ENCODE results near the gene SLC35G3. TPM values are rescaled to one million over a fixed set of nuclear protein-coding genes. Genes with fewer than 3 reads are reported as not detected.

The SLC35G3 gene
- total and polyA plus RNA-seq, 2 experiments from 2014 or later, result not detected

DNA sequence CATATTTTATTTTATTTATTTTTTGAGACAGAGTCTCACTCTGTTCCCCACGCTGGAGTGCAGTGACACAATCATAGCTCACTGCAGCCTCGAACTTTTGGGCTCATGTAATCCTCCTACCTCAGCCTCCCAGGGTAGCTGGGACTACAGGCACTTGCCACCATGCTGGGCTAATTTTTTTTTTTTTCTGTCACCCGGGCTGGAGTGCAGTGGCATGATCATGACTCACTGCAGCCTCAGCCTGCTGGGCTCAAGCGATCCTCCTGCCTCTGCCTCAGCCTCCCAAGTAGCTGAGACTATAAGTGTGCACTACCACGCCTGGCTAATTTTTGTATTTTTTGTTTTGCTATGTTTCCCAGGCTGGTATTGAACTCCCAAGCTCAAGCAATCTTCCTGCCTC lies 29.5 kb downstream of the SLC35G3 start:
- Mint-ChIP-seq H3K27ac (no peak overlapping the region), H3K9me3 (no peaks in the 10 kb centered on the region), H3K27me3 (ENCODE audit: insufficient read depth, low read depth, poor library complexity) (peaks cover 7% of the 10 kb centered on the region), H3K4me1 (peaks cover 7% of the 10 kb centered on the region), H3K4me3 (no peak overlapping the region), H3K36me3 (ENCODE audit: low read depth) (no peaks in the 10 kb centered on the region)
- Histone ChIP-seq H3K79me2 (replicated peaks; ENCODE audit: insufficient read depth) (no peaks in the 10 kb centered on the region), H3F3A (replicated peaks; ENCODE audit: low read depth) (no peaks in the 10 kb centered on the region), H3K27ac (ENCODE audit: low read depth) (no peak overlapping the region), H3K4me2 (no peak overlapping the region), H2AFZ (no peak overlapping the region), H3K4me3 (no peak overlapping the region), H3K9me2 (ENCODE audit: insufficient read depth) (no peaks in the 10 kb centered on the region), H3K36me3 (ENCODE audit: insufficient read depth) (no peaks in the 10 kb centered on the region), H3K4me1 (ENCODE audit: insufficient read depth) (peaks cover 3% of the 10 kb centered on the region; the same call in 1 of the 2 replicates), H3K27me3 (ENCODE audit: insufficient read depth) (no peaks in the 10 kb centered on the region), H4K20me1 (replicated peaks; ENCODE audit: insufficient read depth) (no peaks in the 10 kb centered on the region)
- TF ChIP-seq, protein P1, sequence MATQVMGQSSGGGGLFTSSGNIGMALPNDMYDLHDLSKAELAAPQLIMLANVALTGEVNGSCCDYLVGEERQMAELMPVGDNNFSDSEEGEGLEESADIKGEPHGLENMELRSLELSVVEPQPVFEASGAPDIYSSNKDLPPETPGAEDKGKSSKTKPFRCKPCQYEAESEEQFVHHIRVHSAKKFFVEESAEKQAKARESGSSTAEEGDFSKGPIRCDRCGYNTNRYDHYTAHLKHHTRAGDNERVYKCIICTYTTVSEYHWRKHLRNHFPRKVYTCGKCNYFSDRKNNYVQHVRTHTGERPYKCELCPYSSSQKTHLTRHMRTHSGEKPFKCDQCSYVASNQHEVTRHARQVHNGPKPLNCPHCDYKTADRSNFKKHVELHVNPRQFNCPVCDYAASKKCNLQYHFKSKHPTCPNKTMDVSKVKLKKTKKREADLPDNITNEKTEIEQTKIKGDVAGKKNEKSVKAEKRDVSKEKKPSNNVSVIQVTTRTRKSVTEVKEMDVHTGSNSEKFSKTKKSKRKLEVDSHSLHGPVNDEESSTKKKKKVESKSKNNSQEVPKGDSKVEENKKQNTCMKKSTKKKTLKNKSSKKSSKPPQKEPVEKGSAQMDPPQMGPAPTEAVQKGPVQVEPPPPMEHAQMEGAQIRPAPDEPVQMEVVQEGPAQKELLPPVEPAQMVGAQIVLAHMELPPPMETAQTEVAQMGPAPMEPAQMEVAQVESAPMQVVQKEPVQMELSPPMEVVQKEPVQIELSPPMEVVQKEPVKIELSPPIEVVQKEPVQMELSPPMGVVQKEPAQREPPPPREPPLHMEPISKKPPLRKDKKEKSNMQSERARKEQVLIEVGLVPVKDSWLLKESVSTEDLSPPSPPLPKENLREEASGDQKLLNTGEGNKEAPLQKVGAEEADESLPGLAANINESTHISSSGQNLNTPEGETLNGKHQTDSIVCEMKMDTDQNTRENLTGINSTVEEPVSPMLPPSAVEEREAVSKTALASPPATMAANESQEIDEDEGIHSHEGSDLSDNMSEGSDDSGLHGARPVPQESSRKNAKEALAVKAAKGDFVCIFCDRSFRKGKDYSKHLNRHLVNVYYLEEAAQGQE (IDR thresholded peaks at IDR 0.05; ENCODE audit: unreplicated experiment), result no peak
- TF ChIP-seq, protein P2, sequence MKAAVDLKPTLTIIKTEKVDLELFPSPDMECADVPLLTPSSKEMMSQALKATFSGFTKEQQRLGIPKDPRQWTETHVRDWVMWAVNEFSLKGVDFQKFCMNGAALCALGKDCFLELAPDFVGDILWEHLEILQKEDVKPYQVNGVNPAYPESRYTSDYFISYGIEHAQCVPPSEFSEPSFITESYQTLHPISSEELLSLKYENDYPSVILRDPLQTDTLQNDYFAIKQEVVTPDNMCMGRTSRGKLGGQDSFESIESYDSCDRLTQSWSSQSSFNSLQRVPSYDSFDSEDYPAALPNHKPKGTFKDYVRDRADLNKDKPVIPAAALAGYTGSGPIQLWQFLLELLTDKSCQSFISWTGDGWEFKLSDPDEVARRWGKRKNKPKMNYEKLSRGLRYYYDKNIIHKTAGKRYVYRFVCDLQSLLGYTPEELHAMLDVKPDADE (IDR thresholded peaks at IDR 0.05), result no peak
- TF ChIP-seq JUNB (IDR thresholded peaks at IDR 0.05; ENCODE audit: unreplicated experiment), result no peak
- TF ChIP-seq NANOG (IDR thresholded peaks at IDR 0.05; ENCODE audit: borderline replicate concordance), result no peak
- no peak for TF ChIP-seq STAT1 (IDR thresholded peaks at IDR 0.05; ENCODE audit: unreplicated experiment)
- ATAC-seq (no peak), DNase-seq (ENCODE audit: low spot score) (no peak)

DNA sequence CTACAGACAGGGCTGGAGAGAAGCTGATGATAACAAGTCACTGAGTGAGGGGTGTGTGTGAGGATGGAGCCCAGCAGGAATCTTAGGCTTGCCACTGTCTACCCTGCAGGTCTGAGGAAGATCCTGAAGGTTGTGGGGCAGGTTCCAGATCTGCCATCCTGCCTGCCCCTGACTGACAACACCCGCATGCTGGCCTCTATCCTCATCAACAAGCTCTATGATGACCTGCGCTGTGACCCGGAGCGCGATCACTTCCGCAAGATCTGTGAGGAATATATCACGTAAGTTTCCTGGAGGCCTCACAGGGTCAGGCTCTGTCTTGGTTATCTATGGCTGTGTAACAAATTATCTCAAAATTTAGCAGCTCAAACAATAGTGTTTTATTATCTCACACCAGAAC lies 30.3 kb downstream of the SLC35G3 start:
- H3K4me3 Mint-ChIP-seq, result no peak overlapping the region
- Histone ChIP-seq H2AFZ (0 out of 2 replicates have a peak overlapping the region, but pooled peaks have one; percentile 28), H3F3A (replicated peaks; ENCODE audit: low read depth) (no peaks in the 10 kb centered on the region), H3K4me2 (no peak overlapping the region), H3K27me3 (ENCODE audit: insufficient read depth) (no peaks in the 10 kb centered on the region), H3K36me3 (ENCODE audit: insufficient read depth) (no peaks in the 10 kb centered on the region), H3K4me1 (ENCODE audit: insufficient read depth) (peaks cover 3% of the 10 kb centered on the region; the same call in 1 of the 2 replicates), H3K27ac (ENCODE audit: low read depth) (no peak overlapping the region), H3K79me2 (replicated peaks; ENCODE audit: insufficient read depth) (no peaks in the 10 kb centered on the region), H3K9me2 (ENCODE audit: insufficient read depth) (no peaks in the 10 kb centered on the region), H3K4me3 (no peak overlapping the region), H4K20me1 (replicated peaks; ENCODE audit: insufficient read depth) (no peaks in the 10 kb centered on the region)
- H3K27ac Mint-ChIP-seq, result no peak overlapping the region
- no peak for ATAC-seq
- H3K36me3 Mint-ChIP-seq (ENCODE audit: low read depth), result no peaks in the 10 kb centered on the region
- H3K4me1 Mint-ChIP-seq, result peaks cover 7% of the 10 kb centered on the region
- H3K9me3 Mint-ChIP-seq, result no peaks in the 10 kb centered on the region
- no peak for DNase-seq (ENCODE audit: low spot score)
- H3K27me3 Mint-ChIP-seq (ENCODE audit: insufficient read depth, low read depth, poor library complexity), result peaks cover 6% of the 10 kb centered on the region
- TF ChIP-seq STAT1 (IDR thresholded peaks at IDR 0.05; ENCODE audit: unreplicated experiment), result no peak
- TF ChIP-seq, protein P1 (IDR thresholded peaks at IDR 0.05; ENCODE audit: unreplicated experiment), result no peak
- TF ChIP-seq EZH2phosphoT487 (IDR thresholded peaks at IDR 0.05; ENCODE audit: unreplicated experiment), result no peak
- TF ChIP-seq ZNF462 (CRISPR knock-in tag; IDR thresholded peaks at IDR 0.05), result no peak
